CD1c-positive myeloid dendritic cell (primary cell): ENCODE measurements around the gene SPESP1.

Experiments used
- DNase-seq: peaks from one replicate; pipeline ENCODE4 v3.0.0-alpha.2; 2016; ENCODE audit errors: extremely low spot score

SPESP1 gene

DNA sequence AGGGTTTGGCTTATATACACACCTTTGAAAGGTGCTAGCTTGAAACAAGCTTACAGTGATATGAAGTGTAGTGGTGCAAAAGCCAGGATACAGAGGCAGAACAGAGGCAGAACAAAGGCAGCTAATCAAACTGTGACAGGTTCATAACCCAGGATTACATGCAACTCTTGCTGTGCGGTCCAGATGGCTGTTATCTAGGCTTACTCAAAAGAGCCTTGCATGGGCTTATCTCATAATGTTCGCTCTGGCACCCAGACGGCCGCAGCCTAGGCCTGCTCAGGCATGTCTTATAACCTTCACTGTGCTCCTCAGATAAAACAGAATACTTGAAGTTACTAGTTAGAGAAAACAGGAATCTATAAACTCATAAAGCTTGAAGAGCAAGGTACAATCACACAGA, 61.4 kb downstream of the SPESP1 start:
- DNase-seq: no peak

- DNase-seq: no peak
Measured at GRCh38 chr15:68992696-68993095, 62.4 kb downstream of the SPESP1 start.

- no peak for DNase-seq
Measured at GRCh38 chr15:68993276-68993675, 63.0 kb downstream of the SPESP1 start.

DNA sequence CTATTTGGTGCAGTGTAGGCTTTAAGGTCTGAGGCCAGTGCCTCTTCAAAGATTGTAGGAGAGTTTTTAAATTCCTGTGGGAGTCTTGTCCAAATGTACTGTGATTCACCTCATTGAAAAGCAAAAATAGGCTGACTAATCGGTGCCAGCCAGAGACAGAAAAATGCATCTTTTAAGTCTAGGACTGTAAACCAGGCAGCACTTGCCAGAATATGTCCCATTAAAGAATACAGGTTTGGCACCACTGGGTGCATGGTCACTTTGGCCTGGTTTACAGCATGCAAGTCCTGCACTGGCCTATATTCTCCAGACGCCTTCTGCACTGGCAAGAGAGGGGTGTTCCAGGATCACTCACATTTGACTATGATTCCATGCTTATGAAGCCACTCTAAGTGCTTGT, 63.8 kb downstream of the SPESP1 start:
- DNase-seq: no peak

- DNase-seq: no peak
Measured at GRCh38 chr15:68994981-68995761, 64.8 kb downstream of the SPESP1 start.
